ENCODE measurements around the gene MCRS1.

MCRS1 gene

GRCh38 chr12:49527361-49528130, 40.4 kb downstream of the MCRS1 start:
- no peak for DNase-seq (ENCODE audit: low read depth)
- no peak overlapping the region for H3K4me3 ChIP-seq (ENCODE audit: low read depth, low read length)
- TF ChIP-seq CTCF (IDR thresholded peaks at IDR 0.05; ENCODE audit: control insufficient read depth, extremely low read depth, insufficient read depth) = no peak

DNA sequence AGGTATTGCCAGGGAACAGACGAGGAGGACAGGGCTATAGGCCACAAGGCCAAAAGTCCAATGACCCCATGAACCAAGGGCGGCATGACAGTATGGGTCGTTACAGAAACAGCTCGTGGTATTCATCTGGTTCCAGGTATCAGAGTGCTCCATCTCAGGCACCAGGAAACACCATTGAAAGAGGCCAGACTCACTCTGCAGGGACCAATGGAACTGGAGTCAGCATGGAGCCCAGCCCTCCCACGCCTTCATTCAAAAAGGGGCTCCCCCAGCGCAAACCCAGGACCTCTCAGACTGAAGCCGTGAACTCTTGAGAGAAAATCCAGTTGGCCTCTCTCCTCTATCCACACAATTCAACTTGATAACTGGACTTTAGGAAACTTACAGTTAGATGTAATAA, 42.0 kb downstream of the MCRS1 start:
- no peak overlapping the region for H3K4me3 ChIP-seq (ENCODE audit: low read depth, low read length)
- TF ChIP-seq CTCF (IDR thresholded peaks at IDR 0.05; ENCODE audit: control insufficient read depth, extremely low read depth, insufficient read depth) = no peak
- no peak for DNase-seq (ENCODE audit: low read depth)

GRCh38 chr12:49524660-49525324, 43.1 kb downstream of the MCRS1 start:
- DNase-seq (ENCODE audit: low read depth) = no peak
- no peak for TF ChIP-seq CTCF (IDR thresholded peaks at IDR 0.05; ENCODE audit: control insufficient read depth, extremely low read depth, insufficient read depth)
- no peak overlapping the region for H3K4me3 ChIP-seq (ENCODE audit: low read depth, low read length)

GRCh38 chr12:49521389-49521788, 46.6 kb downstream of the MCRS1 start:
- no peak overlapping the region for H3K4me3 ChIP-seq (ENCODE audit: low read depth, low read length)
- DNase-seq (ENCODE audit: low read depth) = no peak
- TF ChIP-seq CTCF (IDR thresholded peaks at IDR 0.05; ENCODE audit: control insufficient read depth, extremely low read depth, insufficient read depth) = no peak

- no peak overlapping the region for H3K4me3 ChIP-seq (ENCODE audit: low read depth, low read length)
- DNase-seq (ENCODE audit: low read depth) = no peak
- no peak for TF ChIP-seq CTCF (IDR thresholded peaks at IDR 0.05; ENCODE audit: control insufficient read depth, extremely low read depth, insufficient read depth)
These were observed 48.4 kb downstream of the MCRS1 start for GRCh38 chr12:49519574-49519936.

DNA sequence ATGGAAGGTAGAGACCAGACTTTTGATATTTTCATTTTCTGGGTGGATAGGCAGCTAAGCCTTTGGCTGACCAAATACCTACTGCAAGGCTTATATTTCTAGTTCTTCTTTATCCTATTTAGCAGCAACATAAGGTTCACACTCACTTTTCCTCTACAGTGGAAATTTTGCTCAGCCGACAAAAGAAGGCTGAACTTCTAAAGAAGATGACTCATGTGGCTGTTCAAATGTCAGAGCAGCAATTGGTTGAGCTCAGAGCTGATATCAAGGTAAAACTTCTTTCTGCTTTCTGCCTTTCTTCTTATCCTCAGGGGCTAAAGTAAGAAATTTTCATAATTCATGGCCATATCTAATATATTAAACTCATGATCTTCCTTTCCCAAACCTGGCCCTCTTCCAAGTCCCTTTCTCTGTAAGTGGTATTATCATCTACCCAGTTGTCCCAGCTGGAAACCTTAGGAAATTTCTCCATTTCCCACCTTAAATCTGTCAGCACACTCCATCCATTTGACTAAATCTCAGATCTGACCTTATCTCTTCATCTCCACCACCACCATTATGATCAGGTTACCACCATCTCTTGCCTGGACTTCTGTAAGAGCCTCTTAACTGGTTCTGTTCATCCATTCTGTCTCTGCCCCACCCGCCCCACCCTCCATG, 48.9 kb downstream of the MCRS1 start:
- no peak for DNase-seq (ENCODE audit: low read depth)
- TF ChIP-seq CTCF (IDR thresholded peaks at IDR 0.05; ENCODE audit: control insufficient read depth, extremely low read depth, insufficient read depth) = no peak
- no peak overlapping the region for H3K4me3 ChIP-seq (ENCODE audit: low read depth, low read length)
